IMR-90 (cell line): ENCODE data around the gene SHISA8. TPM values are rescaled to one million over a fixed set of nuclear protein-coding genes. Genes with fewer than 3 reads are reported as not detected.

ENCODE experiments used
- ATAC-seq: fragments of 200-7000 bp; cut with Tn5 transposase; 2 replicates; pipeline ENCODE4 v1.9.1; 2020; ENCODE audit warnings: low read depth, mild to moderate bottlenecking, moderate library complexity
- BruUV-seq: library from RNA; stranded (reverse); fragments of 400-500 nt; replicated peaks from 2 replicates; lab custom pipeline; 2021; lab: Mats Ljungman, UMichigan
- CTCF ChIA-PET: fragments of 300-600 bp; formaldehyde crosslinking; extraction: SDS; loops from one replicate; lab custom pipeline; 2021; ENCODE audit warnings: antibody characterized with exemption; lab: Yijun Ruan, JAX
- POLR2A ChIA-PET: fragments of 300-600 bp; sonication (Branson Sonifier 250); formaldehyde crosslinking; loops from one replicate; lab custom pipeline; 2022; ENCODE audit warnings: antibody characterized with exemption; ENCODE audit not compliant: unreplicated experiment; lab: Charles Lee
- DNase-seq: peaks from one replicate; pipeline ENCODE4 v3.0.0; 2013
- H2AFZ ChIP-seq: replicated peaks from 2 replicates; pipeline ENCODE3; 2013; ENCODE audit warnings: low read length, mild to moderate bottlenecking; ENCODE audit not compliant: poor library complexity
- H2AK5ac ChIP-seq: 2 replicates; pipeline ENCODE4 v1.6.1; 2013; ENCODE audit warnings: low read depth, low read length, inconsistent platforms
- H2AK9ac ChIP-seq: replicated peaks from 2 replicates; pipeline ENCODE3; 2013; ENCODE audit warnings: mild to moderate bottlenecking, low read depth, low read length, moderate library complexity; ENCODE audit not compliant: poor library complexity
- H2BK120ac ChIP-seq: 2 replicates; pipeline ENCODE4 v1.6.1; 2013; ENCODE audit warnings: low read depth, low read length, inconsistent platforms
- H2BK15ac ChIP-seq: 3 replicates; pipeline ENCODE4 v1.6.1; 2013; ENCODE audit warnings: low read depth, low read length, inconsistent platforms
- H2BK20ac ChIP-seq: 2 replicates; pipeline ENCODE4 v1.6.1; 2013; ENCODE audit warnings: low read depth, mild to moderate bottlenecking, inconsistent platforms, low read length, moderate library complexity
- H2BK5ac ChIP-seq: 2 replicates; pipeline ENCODE4 v1.6.1; 2013; ENCODE audit warnings: mild to moderate bottlenecking, low read depth, low read length, inconsistent platforms; ENCODE audit not compliant: poor library complexity, severe bottlenecking
- H3K14ac ChIP-seq: replicated peaks from 2 replicates; pipeline ENCODE4 v1.6.1; 2013; ENCODE audit warnings: low read depth, low read length, inconsistent platforms
- H3K18ac ChIP-seq: 2 replicates; pipeline ENCODE4 v1.6.1; 2013; ENCODE audit warnings: low read depth, low read length, control low read depth
- H3K23ac ChIP-seq: 2 replicates; pipeline ENCODE4 v1.6.1; 2013; ENCODE audit warnings: low read depth, low read length, inconsistent platforms
- H3K27ac ChIP-seq: 2 replicates; pipeline ENCODE4 v1.5.1; 2013; ENCODE audit warnings: mild to moderate bottlenecking, control low read depth, low read length; ENCODE audit not compliant: insufficient read depth
- H3K27me3 ChIP-seq: 2 replicates; pipeline ENCODE4 v1.6.1; 2013; ENCODE audit warnings: low read length; ENCODE audit not compliant: control insufficient read depth, insufficient read depth
- H3K36me3 ChIP-seq: 2 replicates; pipeline ENCODE4 v1.6.1; 2013; ENCODE audit warnings: low read length, mixed read lengths; ENCODE audit not compliant: control insufficient read depth, insufficient read depth
- H3K4ac ChIP-seq: 2 replicates; pipeline ENCODE4 v1.6.1; 2013; ENCODE audit warnings: low read depth, low read length, inconsistent platforms
- H3K4me1 ChIP-seq: 2 replicates; pipeline ENCODE4 v1.6.1; 2013; ENCODE audit warnings: low read length, mixed read lengths; ENCODE audit not compliant: control insufficient read depth, insufficient read depth
- H3K4me2 ChIP-seq: 2 replicates; pipeline ENCODE4 v1.6.1; 2013; ENCODE audit warnings: low read depth, mild to moderate bottlenecking, control low read depth, low read length, moderate library complexity
- H3K4me3 ChIP-seq: 2 replicates; pipeline ENCODE4 v1.5.1; 2013; ENCODE audit warnings: low read depth, mild to moderate bottlenecking, control low read depth, low read length, moderate library complexity; ENCODE audit not compliant: insufficient read depth
- H3K56ac ChIP-seq: 2 replicates; pipeline ENCODE4 v1.6.1; 2013; ENCODE audit warnings: low read length, inconsistent platforms; ENCODE audit not compliant: insufficient read depth; ENCODE audit errors: extremely low read depth
- H3K79me1 ChIP-seq, 2 experiments: 2 replicates each; pipeline ENCODE4 v1.6.1; 2013; ENCODE audit warnings: low read length in 2 of 2, inconsistent platforms in 1 of 2, low read depth in 1 of 2
- H3K9ac ChIP-seq: 2 replicates; pipeline ENCODE4 v1.6.1; 2013; ENCODE audit warnings: low read depth, low read length, control low read depth
- H3K9me1 ChIP-seq: 2 replicates; pipeline ENCODE4 v1.6.1; 2013; ENCODE audit warnings: low read length, inconsistent platforms; ENCODE audit not compliant: insufficient read depth
- H3K9me3 ChIP-seq: 2 replicates; pipeline ENCODE4 v1.6.1; 2013; ENCODE audit warnings: low read length; ENCODE audit not compliant: control insufficient read depth, insufficient read depth
- H4K20me1 ChIP-seq: 2 replicates; pipeline ENCODE4 v1.6.1; 2013; ENCODE audit warnings: low read length, inconsistent platforms; ENCODE audit not compliant: insufficient read depth
- H4K5ac ChIP-seq: 2 replicates; pipeline ENCODE4 v1.6.1; 2013; ENCODE audit warnings: mild to moderate bottlenecking, low read depth, low read length, control low read depth
- H4K8ac ChIP-seq, 2 experiments: 2 replicates each; pipeline ENCODE4 v1.6.1; 2013; ENCODE audit warnings: low read depth in 2 of 2, low read length in 2 of 2, control low read depth in 1 of 2, inconsistent platforms in 1 of 2
- H4K91ac ChIP-seq: 2 replicates; pipeline ENCODE4 v1.6.1; 2013; ENCODE audit warnings: low read depth, low read length, inconsistent platforms; ENCODE audit not compliant: insufficient read depth
- BHLHE40 ChIP-seq: fragments of 150-350 bp; IDR thresholded peaks from 2 replicates; pipeline ENCODE4 v1.6.1; 2016; ENCODE audit warnings: mild to moderate bottlenecking, low read depth, low read length
- CEBPB ChIP-seq: IDR thresholded peaks from 2 replicates; pipeline ENCODE4 v1.6.1; 2012; ENCODE audit warnings: low read depth, low read length, improper control_type of control experiment
- CHD1 ChIP-seq: IDR thresholded peaks from 2 replicates; pipeline ENCODE4 v1.6.1; 2012; ENCODE audit warnings: low read depth, low read length, improper control_type of control experiment
- CTCF ChIP-seq: conservative IDR thresholded peaks from 2 replicates; pipeline ENCODE4 v1.5.1; 2012; ENCODE audit warnings: mild to moderate bottlenecking, low read depth, low read length, improper control_type of control experiment
- ELK1 ChIP-seq: fragments of 150-350 bp; IDR thresholded peaks from 2 replicates; pipeline ENCODE4 v1.6.1; 2016; ENCODE audit warnings: low read depth, mild to moderate bottlenecking, low read length, moderate library complexity, borderline replicate concordance
- FOS ChIP-seq: fragments of 150-350 bp; IDR thresholded peaks from 2 replicates; pipeline ENCODE4 v1.6.1; 2016; ENCODE audit warnings: low read depth, low read length
- MAFK ChIP-seq: IDR thresholded peaks from 2 replicates; pipeline ENCODE4 v1.6.1; 2012; ENCODE audit warnings: low read depth, low read length, improper control_type of control experiment
- NFE2L2 ChIP-seq: fragments of 150-350 bp; IDR thresholded peaks from 2 replicates; pipeline ENCODE4 v1.6.1; 2016; ENCODE audit warnings: low read depth, mild to moderate bottlenecking, low read length
- POLR2A ChIP-seq: IDR thresholded peaks from 2 replicates; pipeline ENCODE4 v1.6.1; 2012; ENCODE audit warnings: mild to moderate bottlenecking, low read depth, low read length
- RAD21 ChIP-seq: IDR thresholded peaks from 2 replicates; pipeline ENCODE4 v1.6.1; 2012; ENCODE audit warnings: low read length, improper control_type of control experiment
- RCOR1 ChIP-seq: IDR thresholded peaks from 2 replicates; pipeline ENCODE4 v1.6.1; 2012; ENCODE audit warnings: mild to moderate bottlenecking, low read length, improper control_type of control experiment; ENCODE audit not compliant: insufficient replicate concordance
- RFX5 ChIP-seq: IDR thresholded peaks from 2 replicates; pipeline ENCODE4 v1.8.0; 2012; ENCODE audit warnings: low read depth, mild to moderate bottlenecking, low read length, moderate library complexity
- SMC3 ChIP-seq: fragments of 150-350 bp; IDR thresholded peaks from 2 replicates; pipeline ENCODE4 v1.6.1; 2016; ENCODE audit warnings: low read depth, mild to moderate bottlenecking, antibody characterized with exemption, low read length, moderate library complexity
- WGBS, 2 experiments: methylation state at CpG; one replicate each; pipeline versions ENCODE4 v1.1.5 to v1.1.7; 2013; ENCODE audit warnings: missing lambda C conversion rate in 2 of 2; ENCODE audit not compliant: insufficient read length in 1 of 2; ENCODE audit errors: extremely low coverage in 2 of 2; 5-methylcytosine and 5-hydroxymethylcytosine counted together
- dilution Hi-C: fragments of 300-500 bp; cut with HindIII; formaldehyde crosslinking; loops from one replicate; pipeline ENCODE4 v1.14.3; 2018; ENCODE audit warnings: low sequenced_read_pairs; ENCODE audit not compliant: unreplicated experiment
- in situ Hi-C: fragments of 300-500 bp; cut with MboI; formaldehyde crosslinking; loops from 3 replicates; pipeline ENCODE4 v1.14.3; 2019; ENCODE audit warnings: low sequenced_read_pairs, inconsistent platforms, mixed read lengths
- intact Hi-C: fragments of 100-400 bp; cut with micrococcal nuclease; formaldehyde crosslinking; loops from 2 replicates; pipeline ENCODE4 v1.10.0; 2022
- polyA plus RNA-seq, 3 experiments: library from polyadenylated mRNA; depleted of rRNA; stranded (reverse); fragments of >200 nt; gene quantifications; 2 replicates each; pipeline ENCODE4 v1.2.3, GENCODE V29; 2012; ENCODE audit warnings: low replicate concordance in 1 of 3
- total RNA-seq: library from RNA; depleted of rRNA; stranded (reverse); fragments of >200 nt; gene quantifications from 2 replicates; pipeline ENCODE4 v1.2.3, GENCODE V29; 2012

The SHISA8 gene
- total and polyA plus RNA-seq, 2 of the 4 experiments (the other 2 are of a cell fraction): not detected

- H3K36me3 ChIP-seq: peaks cover 31% of the 10 kb centered on the region
- WGBS, 2 experiments: 100% methylated on average over 1 of the region's 5 CpGs; no CpG with 5 or more reads in 1 of the 2 experiments
Measured at GRCh38 chr22:41873391-41873790, 41.5 kb downstream of the SHISA8 start.

More at GRCh38 chr22:41873391-41873790, 41.5 kb downstream of the SHISA8 start:
- BruUV-seq: no TSS peak
- Histone ChIP-seq H3K23ac (no peak overlapping the region), H3K9me1 (peaks cover 9% of the 10 kb centered on the region; the same call in 1 of the 2 replicates), H2BK5ac (no peak overlapping the region), H3K56ac (no peak overlapping the region), H2AK9ac (no peak overlapping the region), H3K18ac (no peak overlapping the region), H4K8ac (no peak overlapping the region), H2BK15ac (no peak overlapping the region), H3K4me1 (peaks cover 5% of the 10 kb centered on the region), H4K5ac (no peak overlapping the region), H4K91ac (no peak overlapping the region), H2BK120ac (no peak overlapping the region), H3K79me1 (no peaks in the 10 kb centered on the region), H3K4me2 (no peak overlapping the region), H4K20me1 (no peaks in the 10 kb centered on the region), H3K4ac (no peak overlapping the region), H3K27me3 (no peaks in the 10 kb centered on the region), H3K14ac (no peak overlapping the region), H3K9ac (no peak overlapping the region), H2AK5ac (no peak overlapping the region), H2AFZ (no peak overlapping the region), H2BK20ac (no peak overlapping the region), H3K9me3 (no peaks in the 10 kb centered on the region), H3K4me3 (no peak overlapping the region), H3K27ac (no peak overlapping the region)
- no peak for TF ChIP-seq ELK1
- no peak for TF ChIP-seq NFE2L2
- TF ChIP-seq SMC3: no peak
- TF ChIP-seq POLR2A: no peak
- TF ChIP-seq BHLHE40: no peak
- no peak for TF ChIP-seq FOS
- TF ChIP-seq RCOR1: no peak
- no peak for TF ChIP-seq CHD1
- TF ChIP-seq CEBPB: no peak
- TF ChIP-seq RAD21: no peak
- no peak for TF ChIP-seq MAFK
- no peak for TF ChIP-seq CTCF
- no peak for TF ChIP-seq RFX5
- DNase-seq (no peak), ATAC-seq (no peak)
- CTCF ChIA-PET: no interaction called here
- intact Hi-C loops: no loop called here
- dilution Hi-C loops: no loop called here
- in situ Hi-C loops: no loop called here
- POLR2A ChIA-PET: no interaction called here
